ENCODE data around the gene ATP2A2.

Gene ATP2A2

GRCh38 chr12:110235383-110235782 lies 45.7 kb upstream of the ATP2A2 start:
- Histone ChIP-seq H3K4me1 (ENCODE audit: control insufficient read depth, insufficient read depth, low read depth, low read length) (peaks cover 1% of the 10 kb centered on the region), H3K9me3 (ENCODE audit: control insufficient read depth, low read length) (no peaks in the 10 kb centered on the region), H4K91ac (ENCODE audit: low read length) (no peak overlapping the region), H3K27me3 (ENCODE audit: control insufficient read depth in 1 of 2, insufficient read depth in 1 of 2, low read length in 2 of 2) (no peaks in the 10 kb centered on the region), H3K27ac (ENCODE audit: low read length, poor library complexity, severe bottlenecking) (no peak overlapping the region), H2AK5ac (ENCODE audit: low read length, severe bottlenecking) (no peak overlapping the region), H2BK120ac (ENCODE audit: low read depth, low read length) (no peak overlapping the region), H3K9ac (ENCODE audit: low read length) (no peak overlapping the region), H2AFZ (ENCODE audit: low read depth, low read length) (no peak overlapping the region), H3K4me2 (ENCODE audit: low read length, poor library complexity, severe bottlenecking) (no peak overlapping the region), H2BK12ac (ENCODE audit: low read length in 2 of 2) (no peak overlapping the region), H2BK15ac (ENCODE audit: low read depth, poor library complexity, severe bottlenecking) (no peak overlapping the region), H3K14ac (ENCODE audit: low read length in 2 of 2) (no peak overlapping the region), H3K36me3 (ENCODE audit: control insufficient read depth in 1 of 2, insufficient read depth in 2 of 2, low read depth in 1 of 2, low read length in 2 of 2) (peaks cover 0 to 2% of the 10 kb centered on the region in 2 experiments), H3K4ac (ENCODE audit: low read depth in 1 of 2, low read length in 2 of 2) (no peak overlapping the region), H3K23ac (ENCODE audit: low read length in 2 of 2) (no peak overlapping the region), H3K4me3 (ENCODE audit: insufficient read depth in 1 of 2, low read depth in 1 of 2, low read length in 2 of 2) (no peak overlapping the region), H3K79me1 (replicated peaks; ENCODE audit: low read length, poor library complexity, severe bottlenecking) (no peaks in the 10 kb centered on the region), H2BK5ac (ENCODE audit: low read depth, low read length, poor library complexity, severe bottlenecking) (no peak overlapping the region), H4K8ac (ENCODE audit: low read length) (no peak overlapping the region), H3K18ac (ENCODE audit: low read depth in 1 of 2, low read length in 2 of 2) (no peak overlapping the region)
- no peak for DNase-seq
- no CpG with 5 or more reads among the region's 1 CpG for WGBS

DNA sequence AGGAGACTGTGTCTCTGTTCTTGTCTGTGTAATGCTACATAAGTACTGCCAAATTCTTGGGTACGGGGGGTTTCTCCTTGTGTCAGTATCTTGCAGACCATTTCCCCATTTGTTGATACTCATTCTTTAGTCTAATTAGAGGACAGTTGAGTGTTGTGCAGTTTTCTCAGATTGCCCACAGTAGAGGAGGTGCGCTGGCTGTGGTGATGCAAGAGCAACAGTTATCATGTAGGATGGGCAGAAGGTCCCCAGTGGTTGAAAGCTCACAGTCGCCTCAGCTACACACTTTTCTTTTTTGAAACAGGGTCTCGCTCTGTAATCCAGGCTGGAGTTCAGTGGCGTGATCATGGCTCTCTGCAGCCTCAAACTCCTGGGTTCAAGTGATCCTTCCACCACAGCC lies 37.8 kb upstream of the ATP2A2 start:
- no peak overlapping the region for H3K18ac ChIP-seq (ENCODE audit: low read depth in 1 of 2, low read length in 2 of 2)
- no peak overlapping the region for H3K14ac ChIP-seq (ENCODE audit: low read length in 2 of 2)
- no peak overlapping the region for H3K27ac ChIP-seq (ENCODE audit: low read length, poor library complexity, severe bottlenecking)
- H3K23ac ChIP-seq (ENCODE audit: low read length in 2 of 2) = no peak overlapping the region
- H3K4me1 ChIP-seq (ENCODE audit: control insufficient read depth, insufficient read depth, low read depth, low read length) = peaks cover 20% of the 10 kb centered on the region
- no peak overlapping the region for H2BK15ac ChIP-seq (ENCODE audit: low read depth, poor library complexity, severe bottlenecking)
- H3K27me3 ChIP-seq (ENCODE audit: control insufficient read depth in 1 of 2, insufficient read depth in 1 of 2, low read length in 2 of 2) = no peaks in the 10 kb centered on the region
- H4K91ac ChIP-seq (ENCODE audit: low read length) = peak overlapping the region; percentile 32
- H3K4me3 ChIP-seq (ENCODE audit: insufficient read depth in 1 of 2, low read depth in 1 of 2, low read length in 2 of 2) = no peak overlapping the region
- no peak overlapping the region for H2BK12ac ChIP-seq (ENCODE audit: low read length in 2 of 2)
- H3K4me2 ChIP-seq (ENCODE audit: low read length, poor library complexity, severe bottlenecking) = no peak overlapping the region
- H4K8ac ChIP-seq (ENCODE audit: low read length) = no peak overlapping the region
- 97% methylated on average over 5 of the region's 5 CpGs for WGBS
- H3K9ac ChIP-seq (ENCODE audit: low read length) = no peak overlapping the region
- DNase-seq = no peak
- no peak overlapping the region for H2AK5ac ChIP-seq (ENCODE audit: low read length, severe bottlenecking)
- peaks cover 3 to 7% of the 10 kb centered on the region in 2 experiments for H3K36me3 ChIP-seq (ENCODE audit: control insufficient read depth in 1 of 2, insufficient read depth in 2 of 2, low read depth in 1 of 2, low read length in 2 of 2)
- no peaks in the 10 kb centered on the region for H3K9me3 ChIP-seq (ENCODE audit: control insufficient read depth, low read length)
- H2AFZ ChIP-seq (ENCODE audit: low read depth, low read length) = no peak overlapping the region
- no peak overlapping the region for H2BK5ac ChIP-seq (ENCODE audit: low read depth, low read length, poor library complexity, severe bottlenecking)
- peaks cover 4% of the 10 kb centered on the region for H3K79me1 ChIP-seq (replicated peaks; ENCODE audit: low read length, poor library complexity, severe bottlenecking)
- H2BK120ac ChIP-seq (ENCODE audit: low read depth, low read length) = no peak overlapping the region
- no peak overlapping the region for H3K4ac ChIP-seq (ENCODE audit: low read depth in 1 of 2, low read length in 2 of 2)

DNA sequence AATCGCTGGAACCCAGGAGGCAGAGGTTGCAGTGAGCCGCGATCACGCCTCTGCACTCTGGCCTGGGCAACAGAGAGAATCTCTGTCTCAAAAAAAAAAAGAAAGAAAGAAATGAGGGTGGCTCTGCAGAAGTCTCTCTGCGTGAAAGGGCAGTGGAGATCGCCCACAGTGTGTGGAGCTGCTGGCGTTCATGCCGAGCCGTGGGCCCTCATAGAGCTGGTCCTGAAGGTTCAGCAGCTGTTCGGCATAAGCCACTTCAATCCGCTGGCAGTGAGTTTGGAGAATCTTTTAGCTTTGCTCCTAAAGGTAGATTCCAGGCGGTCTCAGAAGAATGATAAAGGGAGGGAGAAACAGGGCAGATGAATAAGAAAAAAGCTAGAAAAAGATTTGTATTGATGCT lies 36.7 kb upstream of the ATP2A2 start:
- peaks cover 3 to 7% of the 10 kb centered on the region in 2 experiments for H3K36me3 ChIP-seq (ENCODE audit: control insufficient read depth in 1 of 2, insufficient read depth in 2 of 2, low read depth in 1 of 2, low read length in 2 of 2)
- no peaks in the 10 kb centered on the region for H3K9me3 ChIP-seq (ENCODE audit: control insufficient read depth, low read length)
- peaks cover 4% of the 10 kb centered on the region for H3K79me1 ChIP-seq (replicated peaks; ENCODE audit: low read length, poor library complexity, severe bottlenecking)
- H3K4me3 ChIP-seq (ENCODE audit: insufficient read depth in 1 of 2, low read depth in 1 of 2, low read length in 2 of 2) = no peak overlapping the region
- H3K4me1 ChIP-seq (ENCODE audit: control insufficient read depth, insufficient read depth, low read depth, low read length) = peaks cover 29% of the 10 kb centered on the region
- H3K23ac ChIP-seq (ENCODE audit: low read length in 2 of 2) = no peak overlapping the region
- H3K4ac ChIP-seq (ENCODE audit: low read depth in 1 of 2, low read length in 2 of 2) = no peak overlapping the region
- no peak for DNase-seq
- no peak overlapping the region for H2BK15ac ChIP-seq (ENCODE audit: low read depth, poor library complexity, severe bottlenecking)
- no peak overlapping the region for H4K8ac ChIP-seq (ENCODE audit: low read length)
- 90% methylated on average over 12 of the region's 12 CpGs for WGBS
- H2BK5ac ChIP-seq (ENCODE audit: low read depth, low read length, poor library complexity, severe bottlenecking) = no peak overlapping the region
- no peak overlapping the region for H3K9ac ChIP-seq (ENCODE audit: low read length)
- H3K14ac ChIP-seq (ENCODE audit: low read length in 2 of 2) = no peak overlapping the region
- no peaks in the 10 kb centered on the region for H3K27me3 ChIP-seq (ENCODE audit: control insufficient read depth in 1 of 2, insufficient read depth in 1 of 2, low read length in 2 of 2)
- H3K4me2 ChIP-seq (ENCODE audit: low read length, poor library complexity, severe bottlenecking) = no peak overlapping the region
- H2AK5ac ChIP-seq (ENCODE audit: low read length, severe bottlenecking) = no peak overlapping the region
- H2BK12ac ChIP-seq (ENCODE audit: low read length in 2 of 2) = no peak overlapping the region
- no peak overlapping the region for H4K91ac ChIP-seq (ENCODE audit: low read length)
- H3K27ac ChIP-seq (ENCODE audit: low read length, poor library complexity, severe bottlenecking) = no peak overlapping the region
- no peak overlapping the region for H2AFZ ChIP-seq (ENCODE audit: low read depth, low read length)
- no peak overlapping the region for H2BK120ac ChIP-seq (ENCODE audit: low read depth, low read length)
- no peak overlapping the region for H3K18ac ChIP-seq (ENCODE audit: low read depth in 1 of 2, low read length in 2 of 2)

- Histone ChIP-seq H3K27me3 (ENCODE audit: control insufficient read depth in 1 of 2, insufficient read depth in 1 of 2, low read length in 2 of 2) (no peaks in the 10 kb centered on the region), H2AK5ac (ENCODE audit: low read length, severe bottlenecking) (peak overlapping the region; percentile 58), H4K8ac (ENCODE audit: low read length) (no peak overlapping the region), H2BK5ac (ENCODE audit: low read depth, low read length, poor library complexity, severe bottlenecking) (no peak overlapping the region), H3K27ac (ENCODE audit: low read length, poor library complexity, severe bottlenecking) (no peak overlapping the region), H2BK120ac (ENCODE audit: low read depth, low read length) (no peak overlapping the region), H2AFZ (ENCODE audit: low read depth, low read length) (no peak overlapping the region), H3K9me3 (ENCODE audit: control insufficient read depth, low read length) (no peaks in the 10 kb centered on the region), H3K4ac (ENCODE audit: low read depth in 1 of 2, low read length in 2 of 2) (no peak overlapping the region), H3K18ac (ENCODE audit: low read depth in 1 of 2, low read length in 2 of 2) (no peak overlapping the region), H3K79me1 (replicated peaks; ENCODE audit: low read length, poor library complexity, severe bottlenecking) (peaks cover 4% of the 10 kb centered on the region), H2BK12ac (ENCODE audit: low read length in 2 of 2) (peak overlapping the region; percentile 82 to 90), H3K4me2 (ENCODE audit: low read length, poor library complexity, severe bottlenecking) (no peak overlapping the region), H3K9ac (ENCODE audit: low read length) (no peak overlapping the region), H4K91ac (ENCODE audit: low read length) (no peak overlapping the region), H3K14ac (ENCODE audit: low read length in 2 of 2) (no peak overlapping the region), H3K4me3 (ENCODE audit: insufficient read depth in 1 of 2, low read depth in 1 of 2, low read length in 2 of 2) (no peak overlapping the region), H3K4me1 (ENCODE audit: control insufficient read depth, insufficient read depth, low read depth, low read length) (peaks cover 33% of the 10 kb centered on the region), H2BK15ac (ENCODE audit: low read depth, poor library complexity, severe bottlenecking) (no peak overlapping the region), H3K23ac (ENCODE audit: low read length in 2 of 2) (no peak overlapping the region), H3K36me3 (ENCODE audit: control insufficient read depth in 1 of 2, insufficient read depth in 2 of 2, low read depth in 1 of 2, low read length in 2 of 2) (peaks cover 3 to 7% of the 10 kb centered on the region in 2 experiments)
- DNase-seq = no peak
- 23% methylated on average over 8 of the region's 8 CpGs for WGBS
Measured at GRCh38 chr12:110244829-110245228, 36.2 kb upstream of the ATP2A2 start.

Measured in mesenchymal stem cell (in vitro differentiated cells and primary cell).